Measurements from ENCODE around the gene SLC25A48.

SLC25A48 gene

DNA sequence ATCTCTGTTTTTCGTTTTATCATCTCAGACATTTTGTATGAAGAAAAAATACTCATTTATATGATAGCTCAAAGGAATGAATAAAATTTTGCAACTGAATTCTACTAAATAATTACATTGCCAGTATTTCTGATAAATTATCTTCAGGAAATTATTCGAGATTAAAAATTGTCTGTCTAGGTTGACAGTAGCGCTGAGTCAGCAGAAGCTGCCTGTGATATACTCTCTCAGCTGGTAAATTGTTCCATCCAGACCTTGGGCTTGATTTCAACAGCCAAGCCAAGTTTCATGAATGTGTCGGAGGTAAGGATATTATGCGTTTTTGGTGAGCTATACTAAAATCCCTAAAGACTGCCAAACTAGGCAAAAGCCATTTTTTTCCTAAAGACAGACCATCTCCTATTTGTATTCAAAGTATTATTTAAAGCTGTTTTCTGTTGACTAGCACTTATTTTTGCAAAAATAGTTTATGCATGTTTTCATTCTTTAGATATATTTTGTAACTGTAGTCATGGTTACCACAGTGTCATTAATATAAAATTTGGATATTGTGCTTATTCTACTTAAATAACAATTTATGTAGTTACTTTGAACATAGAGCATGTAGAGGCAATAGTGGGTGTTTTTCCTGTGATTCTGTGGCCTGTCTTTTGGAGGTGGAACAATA, 102.9 kb downstream of the SLC25A48 start:
- DNase-seq: no peak
